ENCODE results near the gene ACTL6B. TPM values are rescaled to one million over a fixed set of nuclear protein-coding genes. Genes with fewer than 3 reads are reported as not detected.

ACTL6B gene
- total RNA-seq, 2 donors from 2014 or later: 2.4 TPM; not detected in 1

- WGBS: 1% methylated on average over 14 of the region's 102 CpGs
- Histone ChIP-seq H3K36me3 (no peaks in the 10 kb centered on the region), H3K27me3 (replicated peaks; ENCODE audit: insufficient read depth) (no peaks in the 10 kb centered on the region), H3K27ac (peak within 1 kb of the TSS; percentile 81 to 88), H3K4me3 (peak within 1 kb of the TSS; percentile 95 to 96), H3K9me3 (no peaks in the 10 kb centered on the region), H3K4me1 (replicated peaks) (peaks cover 13% of the 10 kb centered on the region)
- TF ChIP-seq CTCF (IDR thresholded peaks at IDR 0.05) (peak in 1 of 4 experiments; percentile 4), POLR2AphosphoS5 (IDR thresholded peaks at IDR 0.05) (no peak)
- intact Hi-C loops (cut with DNase I): loop anchor here (5.0 kb wide), 3 partner anchors 82 to 227 kb away; partner anchors contain the start of genes FBXO24, LRCH4 and MOSPD3
- peak; percentile 69 for DNase-seq (ENCODE audit: low spot score)
These were observed 38.0 kb upstream of the ACTL6B start, which contains the start of gene GIGYF1 for GRCh38 chr7:100694098-100694745. Gene GIGYF1, minus strand, starts transcription at chr7:100694250. Its CDS starts 6,012 bp downstream, at chr7:100688238.

- DNase-seq (ENCODE audit: low spot score): no peak
- Histone ChIP-seq H3K9me3 (no peaks in the 10 kb centered on the region), H3K36me3 (peaks cover 2 to 3% of the 10 kb centered on the region in 2 donors), H3K4me3 (peak overlapping the region; percentile 95 to 96), H3K27me3 (replicated peaks; ENCODE audit: insufficient read depth) (no peaks in the 10 kb centered on the region), H3K27ac (peak overlapping the region; percentile 81 to 88), H3K4me1 (replicated peaks) (peaks cover 13% of the 10 kb centered on the region)
- TF ChIP-seq CTCF (IDR thresholded peaks at IDR 0.05) (no peak), POLR2AphosphoS5 (IDR thresholded peaks at IDR 0.05) (no peak), POLR2A (IDR thresholded peaks at IDR 0.05) (no peak)
- intact Hi-C loops (cut with DNase I): loop anchor here (5.0 kb wide), 3 partner anchors 81 to 226 kb away; partner anchors contain the start of genes FBXO24, LRCH4 and MOSPD3
- WGBS: under 1% methylated on average over 43 of the region's 81 CpGs
These were observed 37.3 kb upstream of the ACTL6B start for GRCh38 chr7:100693312-100694097.

- 37% methylated on average over 6 of the region's 6 CpGs for WGBS
- peaks cover 13% of the 10 kb centered on the region for H3K4me1 ChIP-seq (replicated peaks)
- peak overlapping the region in 1 of 2 donors; percentile 96 for H3K4me3 ChIP-seq
These were observed 36.3 kb upstream of the ACTL6B start for GRCh38 chr7:100692578-100692961.

More at GRCh38 chr7:100692578-100692961, 36.3 kb upstream of the ACTL6B start:
- Histone ChIP-seq H3K36me3 (peaks cover 6 to 11% of the 10 kb centered on the region in 2 donors), H3K27ac (peak overlapping the region in 1 of 2 donors; percentile 88), H3K9me3 (no peaks in the 10 kb centered on the region), H3K27me3 (replicated peaks; ENCODE audit: insufficient read depth) (no peaks in the 10 kb centered on the region)
- no peak for DNase-seq (ENCODE audit: low spot score)
- intact Hi-C loops (cut with DNase I): loop anchor here (5.0 kb wide), 3 partner anchors 80 to 225 kb away; partner anchors contain the start of genes FBXO24, LRCH4 and MOSPD3
- TF ChIP-seq POLR2A (IDR thresholded peaks at IDR 0.05) (no peak), POLR2AphosphoS5 (IDR thresholded peaks at IDR 0.05) (no peak), CTCF (IDR thresholded peaks at IDR 0.05) (no peak)
